ENCODE measurements around the gene TUBB3.

The TUBB3 gene

DNA sequence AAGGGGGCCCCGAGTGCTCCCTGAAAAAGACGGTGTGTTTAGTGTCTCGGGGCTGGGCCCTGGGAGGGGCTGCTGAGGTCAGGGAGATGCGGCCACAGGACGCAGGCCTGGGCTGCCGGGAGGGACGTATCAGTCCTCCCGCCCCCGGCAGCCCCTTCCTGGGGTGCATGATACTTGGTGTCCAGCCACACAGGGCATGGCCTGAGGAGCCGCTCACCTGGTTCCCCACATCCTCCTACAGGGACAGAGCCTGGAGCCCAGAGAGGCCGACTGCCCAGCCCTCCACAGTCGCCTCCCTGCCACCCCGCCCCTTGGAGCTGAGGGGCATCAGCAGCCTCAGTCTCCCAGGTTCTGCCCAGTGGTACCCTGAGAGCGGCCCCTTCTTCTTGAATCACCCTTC is 13.4 kb downstream of the TUBB3 start:
- H3K4me3 ChIP-seq (ENCODE audit: low read depth, low read length), result no peak overlapping the region
- no peaks in the 10 kb centered on the region for H3K9me3 ChIP-seq
- DNase-seq, result no peak
- H3K4me1 ChIP-seq, result no peaks in the 10 kb centered on the region
- H3K27me3 ChIP-seq, result no peaks in the 10 kb centered on the region
- peaks cover 58% of the 10 kb centered on the region for H3K36me3 ChIP-seq
- TF ChIP-seq, protein P1, sequence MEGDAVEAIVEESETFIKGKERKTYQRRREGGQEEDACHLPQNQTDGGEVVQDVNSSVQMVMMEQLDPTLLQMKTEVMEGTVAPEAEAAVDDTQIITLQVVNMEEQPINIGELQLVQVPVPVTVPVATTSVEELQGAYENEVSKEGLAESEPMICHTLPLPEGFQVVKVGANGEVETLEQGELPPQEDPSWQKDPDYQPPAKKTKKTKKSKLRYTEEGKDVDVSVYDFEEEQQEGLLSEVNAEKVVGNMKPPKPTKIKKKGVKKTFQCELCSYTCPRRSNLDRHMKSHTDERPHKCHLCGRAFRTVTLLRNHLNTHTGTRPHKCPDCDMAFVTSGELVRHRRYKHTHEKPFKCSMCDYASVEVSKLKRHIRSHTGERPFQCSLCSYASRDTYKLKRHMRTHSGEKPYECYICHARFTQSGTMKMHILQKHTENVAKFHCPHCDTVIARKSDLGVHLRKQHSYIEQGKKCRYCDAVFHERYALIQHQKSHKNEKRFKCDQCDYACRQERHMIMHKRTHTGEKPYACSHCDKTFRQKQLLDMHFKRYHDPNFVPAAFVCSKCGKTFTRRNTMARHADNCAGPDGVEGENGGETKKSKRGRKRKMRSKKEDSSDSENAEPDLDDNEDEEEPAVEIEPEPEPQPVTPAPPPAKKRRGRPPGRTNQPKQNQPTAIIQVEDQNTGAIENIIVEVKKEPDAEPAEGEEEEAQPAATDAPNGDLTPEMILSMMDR (IDR thresholded peaks at IDR 0.05; ENCODE audit: low read depth, low read length), result no peak

GRCh38 chr16:89936981-89937380 is 13.8 kb downstream of the TUBB3 start:
- Histone ChIP-seq H3K4me1 (no peaks in the 10 kb centered on the region), H3K27me3 (no peaks in the 10 kb centered on the region), H3K9me3 (no peaks in the 10 kb centered on the region), H3K4me3 (ENCODE audit: low read depth, low read length) (no peak overlapping the region), H3K36me3 (peaks cover 53% of the 10 kb centered on the region)
- no peak for DNase-seq
- TF ChIP-seq, protein P1 (IDR thresholded peaks at IDR 0.05; ENCODE audit: low read depth, low read length), result no peak

GRCh38 chr16:89938175-89938885 is 15.2 kb downstream of the TUBB3 start:
- no peak for DNase-seq
- H3K27me3 ChIP-seq, result no peaks in the 10 kb centered on the region
- H3K9me3 ChIP-seq, result no peaks in the 10 kb centered on the region

DNA sequence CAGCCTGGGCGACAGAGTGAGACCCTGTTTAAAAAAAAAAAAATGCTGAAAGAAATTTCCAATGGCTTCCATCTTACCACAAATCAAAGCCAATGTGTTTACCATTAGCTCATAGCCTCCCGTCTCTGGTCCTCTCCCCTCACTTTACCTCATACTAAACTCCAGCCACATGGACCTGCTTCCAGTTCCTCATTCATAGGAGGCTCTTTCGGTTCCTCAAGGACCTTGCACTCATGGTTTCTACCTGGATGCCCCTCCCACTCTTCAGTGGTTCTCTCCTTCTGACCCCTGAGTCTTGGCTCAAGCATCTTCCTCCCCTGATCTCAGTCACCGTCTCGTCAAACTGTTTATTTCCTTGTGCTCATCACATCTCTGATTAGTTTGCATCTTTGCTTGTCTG is 21.6 kb downstream of the TUBB3 start:
- DNase-seq, result no peak
- H3K36me3 ChIP-seq, result no peaks in the 10 kb centered on the region
- no peaks in the 10 kb centered on the region for H3K4me1 ChIP-seq
- H3K27me3 ChIP-seq, result no peaks in the 10 kb centered on the region
- no peaks in the 10 kb centered on the region for H3K9me3 ChIP-seq
- TF ChIP-seq, protein P1 (IDR thresholded peaks at IDR 0.05; ENCODE audit: low read depth, low read length), result no peak
- H3K4me3 ChIP-seq (ENCODE audit: low read depth, low read length), result no peak overlapping the region

More at GRCh38 chr16:89938175-89938885, 15.2 kb downstream of the TUBB3 start:
- TF ChIP-seq, protein P1 (IDR thresholded peaks at IDR 0.05; ENCODE audit: low read depth, low read length), result no peak
- Histone ChIP-seq H3K4me1 (no peaks in the 10 kb centered on the region), H3K36me3 (peaks cover 39% of the 10 kb centered on the region), H3K4me3 (ENCODE audit: low read depth, low read length) (no peak overlapping the region)

DNA sequence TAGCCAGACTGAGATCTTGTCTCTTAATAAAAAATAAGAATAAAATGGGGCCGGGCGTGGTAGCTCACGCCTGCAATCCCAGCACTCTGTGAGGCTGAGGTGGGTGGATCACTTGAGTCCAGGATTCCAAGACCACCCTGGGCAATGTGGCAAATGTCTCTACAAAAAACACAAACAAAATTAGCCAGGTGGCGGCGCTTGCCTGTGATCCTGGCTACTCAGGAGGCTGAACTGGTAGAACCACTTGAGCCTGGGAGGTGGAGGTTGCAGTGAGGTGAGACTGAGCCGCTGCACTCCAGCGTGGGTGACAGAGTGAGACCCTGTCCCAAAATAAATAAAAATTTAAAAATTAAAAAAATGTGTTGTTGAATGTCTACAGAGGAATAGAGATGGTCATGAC is 22.5 kb downstream of the TUBB3 start:
- Histone ChIP-seq H3K4me1 (no peaks in the 10 kb centered on the region), H3K4me3 (ENCODE audit: low read depth, low read length) (no peak overlapping the region), H3K27me3 (no peaks in the 10 kb centered on the region), H3K9me3 (no peaks in the 10 kb centered on the region), H3K36me3 (no peaks in the 10 kb centered on the region)
- TF ChIP-seq, protein P1 (IDR thresholded peaks at IDR 0.05; ENCODE audit: low read depth, low read length), result no peak
- no peak for DNase-seq

DNA sequence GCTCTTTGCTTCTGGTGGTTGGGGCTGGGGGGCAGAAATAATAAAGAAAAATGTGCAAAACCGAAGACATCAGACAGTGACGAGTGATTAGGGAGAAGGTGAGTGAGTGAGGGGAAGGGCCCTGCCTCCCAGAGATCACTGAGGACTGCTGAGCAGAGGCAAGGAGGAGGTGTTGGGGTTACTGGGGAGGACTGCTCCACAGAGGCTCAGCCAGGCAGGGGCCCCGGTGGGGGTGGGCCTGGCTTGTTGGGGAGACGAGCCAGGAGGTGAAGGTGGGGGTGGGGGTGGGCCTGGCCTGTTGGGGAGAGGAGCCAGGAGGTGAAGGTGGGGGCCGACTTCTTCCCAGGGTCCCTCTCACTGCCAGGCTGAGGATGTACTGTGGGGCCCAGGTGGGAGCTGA is 23.4 kb downstream of the TUBB3 start:
- Histone ChIP-seq H3K4me1 (no peaks in the 10 kb centered on the region), H3K4me3 (ENCODE audit: low read depth, low read length) (no peak overlapping the region), H3K27me3 (no peaks in the 10 kb centered on the region), H3K9me3 (no peaks in the 10 kb centered on the region), H3K36me3 (no peaks in the 10 kb centered on the region)
- DNase-seq, result no peak
- TF ChIP-seq, protein P1 (IDR thresholded peaks at IDR 0.05; ENCODE audit: low read depth, low read length), result no peak
